NCI-H526 (cell line): Measurements from ENCODE around the gene SLC3A2.
A peak's percentile ranks its signal among the peaks of the same experiment; 100 is the strongest.
"Not testable (repeated sequence)": the region's sequence is repeated elsewhere in the genome, so short reads cannot be mapped to it uniquely, and the experiment has no call there.

Experiments
- DNase-seq, 2 experiments: peaks; one replicate each; lab custom pipeline; 2025; lab: John Stamatoyannopoulos, UW

SLC3A2 gene

DNA sequence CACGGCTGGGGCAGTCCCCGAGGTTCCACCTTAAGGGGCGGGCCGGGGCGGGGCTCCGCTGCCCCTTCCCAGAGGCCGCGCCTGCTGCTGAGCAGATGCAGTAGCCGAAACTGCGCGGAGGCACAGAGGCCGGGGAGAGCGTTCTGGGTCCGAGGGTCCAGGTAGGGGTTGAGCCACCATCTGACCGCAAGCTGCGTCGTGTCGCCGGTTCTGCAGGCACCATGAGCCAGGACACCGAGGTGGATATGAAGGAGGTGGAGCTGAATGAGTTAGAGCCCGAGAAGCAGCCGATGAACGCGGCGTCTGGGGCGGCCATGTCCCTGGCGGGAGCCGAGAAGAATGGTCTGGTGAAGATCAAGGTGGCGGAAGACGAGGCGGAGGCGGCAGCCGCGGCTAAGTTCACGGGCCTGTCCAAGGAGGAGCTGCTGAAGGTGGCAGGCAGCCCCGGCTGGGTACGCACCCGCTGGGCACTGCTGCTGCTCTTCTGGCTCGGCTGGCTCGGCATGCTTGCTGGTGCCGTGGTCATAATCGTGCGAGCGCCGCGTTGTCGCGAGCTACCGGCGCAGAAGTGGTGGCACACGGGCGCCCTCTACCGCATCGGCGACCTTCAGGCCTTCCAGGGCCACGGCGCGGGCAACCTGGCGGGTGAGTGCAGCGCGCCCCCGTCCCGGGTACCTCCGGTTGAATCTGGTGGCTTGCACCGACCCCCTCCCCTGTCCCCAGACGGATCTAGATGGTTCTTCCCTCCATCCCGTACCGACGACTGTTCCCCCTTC is at the start of gene SLC3A2:
TSS of gene SLC3A2 (plus strand) at position 94 of the 776 bp plus-strand sequence. CDS start at position 222, 128 bp downstream.
- DNase-seq: peak; percentile 81 to 96

GRCh38 chr11:62830904-62831519 is 49.7 kb upstream of the SLC3A2 start:
- DNase-seq: no peak

DNA sequence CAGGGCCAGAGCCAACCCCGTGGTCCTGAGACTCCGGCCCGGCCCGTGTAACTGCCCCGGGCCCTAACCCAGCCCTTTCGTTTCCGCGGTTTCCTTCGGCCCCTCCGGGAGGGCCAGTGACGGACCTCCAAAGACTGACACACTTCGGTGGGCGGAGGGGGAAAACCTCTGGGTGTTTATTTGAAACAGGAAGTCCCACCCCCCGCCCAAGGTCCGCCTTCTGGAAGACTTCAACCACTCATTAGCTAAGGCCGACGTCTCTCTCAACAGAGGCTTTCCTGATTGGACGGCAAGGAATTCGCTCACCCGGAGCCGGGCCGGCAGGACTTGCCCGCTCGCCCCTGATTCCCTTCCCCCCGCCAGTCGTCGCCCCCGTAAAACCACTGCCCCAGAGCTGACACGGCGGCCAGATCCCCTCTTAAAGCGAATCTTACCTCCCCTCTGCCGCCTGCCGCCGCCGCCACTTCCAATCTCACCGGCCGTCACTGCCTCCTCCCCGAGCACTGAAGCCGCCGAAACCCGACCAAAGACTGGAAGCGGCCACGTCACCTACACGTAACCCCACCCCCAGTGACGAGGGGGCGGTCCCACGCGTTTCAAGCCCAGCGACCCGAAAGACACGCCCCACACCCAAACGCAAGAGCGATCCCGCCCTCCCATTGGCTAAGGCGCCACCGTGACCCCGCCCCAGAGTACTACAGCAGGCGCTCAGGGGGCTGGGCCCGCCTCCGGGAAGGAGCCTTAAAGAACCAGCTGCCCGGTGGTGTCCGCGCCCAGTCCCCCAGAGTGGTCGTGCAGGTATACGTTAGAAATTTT is 49.0 kb upstream of the SLC3A2 start, which contains the start of gene STX5:
TSS of gene STX5 (minus strand) at position 532 of the 816 bp plus-strand sequence. CDS start 808 bp downstream, outside the sequence.
- DNase-seq: peak; percentile 99 to 100

DNA sequence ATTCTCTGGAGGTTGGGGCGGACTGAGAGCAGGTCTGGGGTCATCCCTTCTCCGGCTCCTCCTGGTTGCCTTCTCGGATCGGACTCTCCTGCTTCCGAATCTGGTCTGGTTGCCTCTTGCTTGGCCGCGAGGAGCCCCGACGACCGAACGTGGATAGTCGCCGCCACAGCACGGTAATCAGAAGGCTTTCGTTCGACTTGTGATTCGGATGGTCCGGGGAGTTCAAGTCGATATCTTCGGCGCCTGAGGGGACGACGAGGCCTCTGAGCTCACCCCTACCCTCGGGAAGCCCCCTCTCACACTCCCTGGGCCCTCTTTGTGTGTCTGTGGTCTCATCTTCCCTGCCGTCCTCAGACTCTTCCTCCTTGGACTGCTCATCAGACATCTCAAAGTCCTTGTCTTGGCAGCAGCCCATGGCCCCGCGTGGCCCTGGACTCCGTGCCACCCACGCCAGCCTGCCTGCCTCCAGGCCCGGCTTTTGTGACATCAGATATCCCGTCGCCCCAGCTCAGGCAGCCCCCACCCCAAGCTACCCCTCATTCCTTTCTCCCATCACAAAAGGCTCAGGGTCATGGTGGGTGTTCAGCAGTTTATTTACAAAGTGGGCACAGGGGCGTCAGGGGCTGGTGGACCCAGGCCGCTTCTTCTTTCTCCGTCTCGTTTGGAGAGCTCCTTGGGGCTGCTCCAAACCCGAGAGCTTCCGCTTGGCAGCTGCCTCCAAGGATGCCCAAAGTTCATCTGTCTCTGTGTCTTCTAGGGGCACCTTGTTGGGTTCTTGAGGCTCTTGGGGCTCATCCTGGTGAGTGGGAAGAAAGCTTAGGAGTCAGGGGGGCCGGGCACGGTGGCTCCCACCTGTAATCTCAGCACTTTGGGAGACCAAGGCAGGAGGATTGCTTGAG is 48.1 kb upstream of the SLC3A2 start, which contains the start of gene TEX54:
TSS of gene TEX54 (minus strand) at position 506 of the 899 bp plus-strand sequence.
- DNase-seq: peak in 1 of 2 experiments; percentile 85

- no peak for DNase-seq
Measured at GRCh38 chr11:62835336-62835735, 45.4 kb upstream of the SLC3A2 start.

GRCh38 chr11:62839050-62839945 is 41.4 kb upstream of the SLC3A2 start, which contains the start of gene WDR74:
WDR74 (minus strand) TSS chr11:62839590; CDS start chr11:62839570, 20 bp downstream.
- DNase-seq: peak; percentile 94 to 98

GRCh38 chr11:62840721-62841360 is 39.9 kb upstream of the SLC3A2 start:
- peak; percentile 98 to 100 for DNase-seq

DNA sequence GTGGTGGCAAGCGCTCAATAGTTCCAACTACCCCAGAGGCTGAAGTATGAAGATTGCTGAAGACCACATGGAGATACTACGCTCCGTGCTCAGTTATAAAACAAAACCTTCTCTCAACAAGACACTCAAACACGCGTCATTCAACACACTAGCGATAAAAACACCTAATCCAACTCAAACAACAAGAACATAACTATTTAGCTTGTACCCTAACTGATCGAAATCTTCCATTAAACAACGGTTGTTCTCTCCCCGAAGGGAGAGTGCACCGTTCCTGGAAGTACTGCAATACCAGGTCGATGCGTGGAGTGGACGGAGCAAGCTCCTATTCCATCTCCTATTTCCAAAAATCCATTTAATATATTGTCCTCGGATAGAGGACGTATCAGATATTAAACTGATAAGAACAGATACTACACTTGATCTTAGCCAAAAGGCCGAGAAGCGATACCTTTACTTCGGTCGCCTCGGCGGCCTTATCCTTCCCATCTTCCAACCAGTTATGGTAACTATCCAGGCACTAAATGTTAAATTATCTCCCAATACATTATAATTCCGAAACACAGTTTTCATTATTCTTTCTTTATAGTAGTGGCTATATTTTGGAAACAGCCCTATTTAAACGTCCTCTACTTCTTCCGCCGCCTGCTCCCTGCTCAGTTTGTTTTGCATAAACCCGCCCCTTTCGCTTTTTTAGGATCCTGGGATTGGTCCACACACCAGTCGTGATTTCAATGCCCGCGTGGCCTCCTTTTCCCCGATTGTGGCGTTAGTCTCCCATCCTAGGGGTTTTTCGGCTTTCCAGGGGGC is 39.1 kb upstream of the SLC3A2 start:
- DNase-seq: peak; percentile 99 to 100

DNA sequence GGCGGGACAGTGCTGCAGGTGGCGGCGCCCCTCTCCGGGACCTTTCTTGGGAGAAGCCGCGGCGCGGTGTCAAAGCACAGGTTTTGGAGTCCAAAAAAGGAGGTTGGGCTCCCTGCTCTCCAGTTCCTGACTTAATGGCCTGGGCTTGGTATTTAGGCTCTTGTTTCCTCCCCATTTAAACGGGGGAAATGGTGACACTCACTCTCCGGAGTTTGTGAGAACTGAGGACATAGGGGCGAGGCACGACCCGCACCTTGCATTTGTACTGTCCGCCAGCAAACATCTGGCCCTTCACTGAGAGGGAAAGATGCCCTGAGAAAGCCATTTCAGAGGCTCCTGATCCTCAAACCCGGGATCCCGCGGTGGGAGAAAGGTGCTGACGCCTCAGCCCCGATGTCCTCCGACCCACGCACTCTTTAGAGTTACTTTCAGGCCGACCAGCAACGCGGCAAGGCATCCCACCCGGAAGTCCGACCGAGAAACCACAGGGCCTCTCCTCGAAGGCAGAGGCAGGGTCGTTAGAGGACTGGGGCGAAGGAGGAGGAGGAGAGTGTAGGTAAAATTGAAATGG is 38.4 kb upstream of the SLC3A2 start:
- no peak for DNase-seq

DNA sequence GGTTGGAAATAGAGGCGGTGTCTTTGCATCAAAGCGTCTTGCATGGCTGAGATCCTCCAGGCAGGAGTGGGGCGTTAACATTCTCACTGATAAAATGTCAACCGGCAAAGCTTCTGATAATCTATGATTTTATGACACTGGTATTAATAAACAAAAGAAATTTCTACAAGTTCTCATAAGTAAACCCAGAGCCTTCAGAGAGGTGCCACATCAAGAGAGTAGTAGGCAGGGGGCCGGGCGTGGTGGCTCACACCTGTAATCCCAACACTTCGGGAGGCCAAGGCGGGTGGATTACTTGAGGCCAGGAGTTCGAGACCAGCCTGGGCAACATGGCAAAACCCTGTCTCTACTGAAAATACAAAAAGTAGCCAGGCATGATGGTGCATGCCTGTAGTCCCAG is 37.8 kb upstream of the SLC3A2 start:
- DNase-seq: not testable (repeated sequence)

GRCh38 chr11:62843466-62843865 is 37.2 kb upstream of the SLC3A2 start:
- DNase-seq: no peak

DNA sequence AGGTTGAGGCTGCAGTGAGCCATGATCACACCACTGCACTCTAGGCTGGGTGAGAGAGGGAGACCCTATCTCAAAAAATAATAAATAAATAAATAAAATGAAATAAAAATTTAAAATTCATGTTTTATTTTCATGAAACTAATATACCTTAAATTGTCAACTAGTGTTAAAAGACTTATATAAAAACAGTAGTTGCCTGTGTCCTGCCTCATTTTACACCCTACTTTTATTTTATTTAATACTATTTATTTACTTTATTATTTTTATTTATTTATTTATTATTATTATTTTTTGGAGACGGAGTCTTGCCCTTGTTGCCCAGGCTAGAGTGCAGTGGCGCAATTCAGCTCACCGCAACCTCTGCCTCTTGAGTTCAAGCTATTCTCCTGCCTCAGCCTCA is 36.5 kb upstream of the SLC3A2 start:
- DNase-seq: no peak

- no peak for DNase-seq
Measured at GRCh38 chr11:62846177-62846576, 34.5 kb upstream of the SLC3A2 start.

DNA sequence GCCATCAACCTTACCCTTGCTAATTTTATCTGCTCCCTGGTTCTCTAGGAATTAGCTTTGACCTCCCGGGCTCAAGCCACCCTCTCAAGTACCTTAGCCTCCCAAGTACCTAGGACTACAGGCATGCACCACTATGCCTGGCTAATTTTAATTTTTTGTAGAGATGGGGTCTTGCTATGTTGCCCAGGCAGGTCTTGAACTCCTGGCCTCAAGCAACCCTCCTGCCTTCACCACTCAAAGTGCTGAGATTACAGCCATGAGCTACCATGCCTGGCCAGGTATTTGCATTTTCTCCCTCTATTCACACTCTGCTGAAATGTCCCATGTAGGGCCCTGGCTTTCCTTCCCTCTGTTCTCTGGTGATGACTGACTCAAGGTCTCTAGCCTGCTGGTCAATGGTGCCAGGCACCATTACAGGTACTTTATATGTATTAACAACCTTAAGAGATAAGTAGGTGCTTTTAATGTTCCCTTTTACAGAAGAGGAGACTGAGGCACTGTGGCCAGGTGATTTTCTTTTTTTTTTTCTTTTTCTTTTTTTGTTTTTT is 32.9 kb upstream of the SLC3A2 start:
- DNase-seq: no peak

DNA sequence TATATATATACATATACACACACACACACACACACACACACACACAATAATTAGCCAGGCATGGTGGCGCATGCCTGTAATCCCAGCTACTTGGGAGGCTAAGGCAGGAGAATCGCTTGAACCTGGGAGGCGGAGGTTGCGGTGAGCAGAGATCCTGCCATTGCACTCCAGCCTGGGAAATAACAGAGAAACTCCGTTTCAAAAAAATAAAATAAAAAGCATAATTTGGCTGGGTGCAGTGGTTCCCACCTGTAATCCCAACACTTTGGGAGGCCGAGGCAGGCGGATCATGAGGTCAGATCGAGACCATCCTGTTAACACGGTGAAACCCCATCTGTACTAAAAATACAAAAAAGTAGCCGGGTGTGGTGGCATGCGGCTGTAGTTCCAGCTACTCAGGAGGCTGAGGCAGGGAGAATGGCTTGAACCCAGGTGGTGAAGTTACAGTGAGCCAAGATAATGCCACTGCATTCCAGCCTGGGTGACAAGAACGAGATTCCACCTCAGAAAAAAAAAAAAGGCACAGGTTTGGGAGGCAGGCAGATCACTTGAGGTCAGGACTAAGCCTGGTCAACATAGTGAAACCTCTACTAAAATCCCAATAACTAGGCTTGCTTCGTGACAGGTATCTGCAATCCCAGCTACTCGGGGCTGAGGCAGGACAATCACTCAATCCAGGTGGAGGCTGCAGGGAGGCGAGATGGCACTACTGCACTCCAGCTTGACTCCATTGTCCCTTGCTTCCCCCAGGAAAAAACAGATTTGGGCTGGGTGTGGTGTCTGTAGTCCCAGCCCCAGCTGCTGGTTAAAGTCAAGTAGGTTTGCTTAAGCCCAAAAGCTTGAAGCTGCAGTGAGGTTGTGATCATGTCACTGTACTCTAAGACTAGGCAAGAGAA is 29.5 kb upstream of the SLC3A2 start:
- no peak for DNase-seq

DNA sequence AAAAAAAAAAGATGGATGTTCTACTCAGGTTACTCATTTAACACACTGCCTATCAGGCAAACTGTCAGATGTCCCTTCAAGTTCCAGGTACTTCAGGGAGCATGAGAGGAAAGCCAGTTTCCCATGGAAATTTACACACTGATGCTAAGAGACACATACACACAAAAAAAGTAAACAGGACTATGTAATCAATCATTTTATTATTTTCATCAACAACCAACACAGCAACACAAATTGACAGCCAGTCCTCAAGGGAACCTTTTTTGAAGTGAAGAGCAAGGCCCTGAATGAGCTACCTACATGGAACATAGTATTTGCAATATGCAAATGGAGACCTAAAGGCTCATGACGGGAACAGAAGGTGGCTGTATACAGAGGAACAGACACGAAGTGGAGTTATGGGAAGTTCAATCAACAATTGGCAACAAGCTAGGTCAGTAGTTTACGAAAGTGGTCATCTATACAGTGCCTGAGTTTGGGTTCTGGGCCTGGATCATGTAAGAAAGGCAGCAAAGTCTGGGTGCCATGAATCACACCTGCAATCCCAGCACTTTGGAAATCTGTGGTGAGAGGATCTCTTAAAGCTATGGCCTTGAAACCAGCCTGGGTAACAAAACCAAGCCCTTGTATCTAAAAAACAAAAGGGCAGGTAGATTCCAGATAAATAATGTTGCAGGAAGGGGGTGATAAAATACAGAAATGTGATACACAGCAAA is 28.7 kb upstream of the SLC3A2 start:
- DNase-seq: peak; percentile 41 to 50
